PC-3 (cell line): ENCODE data around the gene ARHGAP23. TPM values are rescaled to one million over a fixed set of nuclear protein-coding genes. Genes with fewer than 3 reads are reported as not detected.

Experiments
- ATAC-seq: fragments of 200-7000 bp; cut with Tn5 transposase; 2 replicates; pipeline ENCODE4 v1.9.1; 2020; ENCODE audit warnings: mild to moderate bottlenecking, moderate library complexity
- BruUV-seq: library from RNA; stranded (reverse); fragments of 400-500 nt; replicated peaks from 2 replicates; lab custom pipeline; 2021; lab: Mats Ljungman, UMichigan
- CTCF ChIA-PET: fragments of 300-600 bp; sonication (Branson Sonifier 250); formaldehyde crosslinking; loops from one replicate; lab custom pipeline; 2022; ENCODE audit warnings: antibody characterized with exemption; lab: Charles Lee
- POLR2A ChIA-PET: fragments of 300-600 bp; sonication (Branson Sonifier 250); formaldehyde crosslinking; loops from one replicate; lab custom pipeline; 2022; ENCODE audit warnings: antibody characterized with exemption; ENCODE audit not compliant: unreplicated experiment; lab: Charles Lee
- DNase-seq: peaks from one replicate; pipeline ENCODE4 v3.0.0-alpha.2; 2015
- H2AFZ ChIP-seq: fragments of 300-600 bp; sonication (generic); 2 replicates; pipeline ENCODE4 v1.6.0; 2016; ENCODE audit warnings: antibody characterized with exemption, low read length
- H3F3A ChIP-seq: fragments of 300-600 bp; sonication (generic); one replicate; pipeline ENCODE4 v1.6.0; 2017; ENCODE audit warnings: antibody characterized with exemption, low read length, control low read depth, mild to moderate bottlenecking; ENCODE audit not compliant: unreplicated experiment
- H3K27ac ChIP-seq: fragments of 300-600 bp; sonication (generic); 2 replicates; pipeline ENCODE4 v1.5.1; 2016; ENCODE audit warnings: mild to moderate bottlenecking, low read length
- H3K27me3 ChIP-seq: fragments of 300-600 bp; sonication (generic); 2 replicates; pipeline ENCODE4 v1.6.1; 2016; ENCODE audit warnings: low read length, mixed read lengths
- H3K36me3 ChIP-seq: fragments of 300-600 bp; sonication (generic); 2 replicates; pipeline ENCODE4 v1.6.1; 2016; ENCODE audit warnings: low read depth, mixed run types, low read length, mixed read lengths
- H3K4me1 ChIP-seq: fragments of 300-600 bp; sonication (generic); 2 replicates; pipeline ENCODE4 v1.5.1; 2016; ENCODE audit warnings: low read length; ENCODE audit not compliant: insufficient read depth
- H3K4me2 ChIP-seq: fragments of 300-600 bp; sonication (generic); 2 replicates; pipeline ENCODE4 v1.6.0; 2016; ENCODE audit warnings: low read length
- H3K4me3 ChIP-seq: fragments of 300-600 bp; sonication (generic); 2 replicates; pipeline ENCODE4 v1.5.1; 2016; ENCODE audit warnings: mild to moderate bottlenecking, low read length, mixed read lengths
- H3K79me2 ChIP-seq: fragments of 300-600 bp; sonication (generic); 2 replicates; pipeline ENCODE4 v1.6.1; 2017; ENCODE audit warnings: low read length, mixed read lengths
- H3K9ac ChIP-seq: fragments of 300-600 bp; sonication (generic); 2 replicates; pipeline ENCODE4 v1.6.0; 2016; ENCODE audit warnings: mild to moderate bottlenecking, low read length
- H3K9me2 ChIP-seq: fragments of 300-600 bp; sonication (generic); replicated peaks from 2 replicates; pipeline ENCODE4 v1.6.1; 2016; ENCODE audit warnings: mixed run types, low read length, mixed read lengths
- H3K9me3 ChIP-seq: fragments of 300-600 bp; sonication (generic); 2 replicates; pipeline ENCODE4 v1.6.1; 2016; ENCODE audit warnings: low read length, mixed read lengths
- H4K20me1 ChIP-seq: fragments of 300-600 bp; sonication (generic); 2 replicates; pipeline ENCODE4 v1.6.1; 2016; ENCODE audit warnings: low read length, mixed read lengths
- EZH2 ChIP-seq: fragments of 300-600 bp; sonication (generic); IDR thresholded peaks from one replicate; pipeline ENCODE4 v1.6.1; 2017; ENCODE audit warnings: antibody characterized with exemption, mild to moderate bottlenecking, low read length; ENCODE audit not compliant: unreplicated experiment
- EZH2phosphoT487 ChIP-seq: fragments of 300-600 bp; sonication (generic); IDR thresholded peaks from 2 replicates; pipeline ENCODE4 v1.6.1; 2018; ENCODE audit warnings: mild to moderate bottlenecking, antibody characterized with exemption, low read length, borderline replicate concordance
- intact Hi-C: fragments of 100-400 bp; cut with micrococcal nuclease; formaldehyde crosslinking; loops from 2 replicates; pipeline ENCODE4 v1.9.0; 2023
- total RNA-seq: library from RNA; depleted of rRNA; stranded (reverse); fragments of >200 nt; gene quantifications from 2 replicates; pipeline ENCODE4 v1.2.3, GENCODE V29; 2014
- TF ChIP-seq, protein P1 (sequence below): fragments of 300-600 bp; sonication (generic); conservative IDR thresholded peaks from 2 replicates; pipeline ENCODE4 v1.5.1; 2017; ENCODE audit warnings: antibody characterized with exemption, low read depth, mild to moderate bottlenecking, low read length

Gene ARHGAP23
- total RNA-seq, 1 experiment from 2014 or later = 9.0 TPM

GRCh38 chr17:38417210-38417951, 10.9 kb upstream of the ARHGAP23 start:
- ATAC-seq (no peak), DNase-seq (no peak)
- no peak overlapping the region for H3K27ac ChIP-seq
- H3K9ac ChIP-seq = no peak overlapping the region
- CTCF ChIA-PET = interaction anchor here (0.7 kb wide), 1 partner anchor 68 kb away, joined by 4 read pairs; no protein-coding TSS in a partner anchor
- H3K27me3 ChIP-seq = peaks cover 11% of the 10 kb centered on the region
- 0 out of 2 replicates have a peak, but pooled peaks cover 3% of the 10 kb centered on the region for H3K4me1 ChIP-seq
- H3K4me2 ChIP-seq = no peak overlapping the region
- no peak overlapping the region for H2AFZ ChIP-seq
- TF ChIP-seq EZH2 (no peak), EZH2phosphoT487 (no peak)
- TF ChIP-seq, protein P1, sequence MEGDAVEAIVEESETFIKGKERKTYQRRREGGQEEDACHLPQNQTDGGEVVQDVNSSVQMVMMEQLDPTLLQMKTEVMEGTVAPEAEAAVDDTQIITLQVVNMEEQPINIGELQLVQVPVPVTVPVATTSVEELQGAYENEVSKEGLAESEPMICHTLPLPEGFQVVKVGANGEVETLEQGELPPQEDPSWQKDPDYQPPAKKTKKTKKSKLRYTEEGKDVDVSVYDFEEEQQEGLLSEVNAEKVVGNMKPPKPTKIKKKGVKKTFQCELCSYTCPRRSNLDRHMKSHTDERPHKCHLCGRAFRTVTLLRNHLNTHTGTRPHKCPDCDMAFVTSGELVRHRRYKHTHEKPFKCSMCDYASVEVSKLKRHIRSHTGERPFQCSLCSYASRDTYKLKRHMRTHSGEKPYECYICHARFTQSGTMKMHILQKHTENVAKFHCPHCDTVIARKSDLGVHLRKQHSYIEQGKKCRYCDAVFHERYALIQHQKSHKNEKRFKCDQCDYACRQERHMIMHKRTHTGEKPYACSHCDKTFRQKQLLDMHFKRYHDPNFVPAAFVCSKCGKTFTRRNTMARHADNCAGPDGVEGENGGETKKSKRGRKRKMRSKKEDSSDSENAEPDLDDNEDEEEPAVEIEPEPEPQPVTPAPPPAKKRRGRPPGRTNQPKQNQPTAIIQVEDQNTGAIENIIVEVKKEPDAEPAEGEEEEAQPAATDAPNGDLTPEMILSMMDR = no peak
- intact Hi-C loops = no loop called here
- no peaks in the 10 kb centered on the region for H3K9me3 ChIP-seq
- H4K20me1 ChIP-seq = no peaks in the 10 kb centered on the region
- no peaks in the 10 kb centered on the region for H3F3A ChIP-seq
- BruUV-seq = no TSS peak
- H3K4me3 ChIP-seq = no peak overlapping the region
- no peaks in the 10 kb centered on the region for H3K36me3 ChIP-seq
- H3K79me2 ChIP-seq = no peaks in the 10 kb centered on the region
- POLR2A ChIA-PET = no interaction called here
- H3K9me2 ChIP-seq = no peaks in the 10 kb centered on the region

GRCh38 chr17:38418062-38418692, 10.1 kb upstream of the ARHGAP23 start:
- intact Hi-C loops = no loop called here
- POLR2A ChIA-PET = no interaction called here
- no peak for DNase-seq

DNA sequence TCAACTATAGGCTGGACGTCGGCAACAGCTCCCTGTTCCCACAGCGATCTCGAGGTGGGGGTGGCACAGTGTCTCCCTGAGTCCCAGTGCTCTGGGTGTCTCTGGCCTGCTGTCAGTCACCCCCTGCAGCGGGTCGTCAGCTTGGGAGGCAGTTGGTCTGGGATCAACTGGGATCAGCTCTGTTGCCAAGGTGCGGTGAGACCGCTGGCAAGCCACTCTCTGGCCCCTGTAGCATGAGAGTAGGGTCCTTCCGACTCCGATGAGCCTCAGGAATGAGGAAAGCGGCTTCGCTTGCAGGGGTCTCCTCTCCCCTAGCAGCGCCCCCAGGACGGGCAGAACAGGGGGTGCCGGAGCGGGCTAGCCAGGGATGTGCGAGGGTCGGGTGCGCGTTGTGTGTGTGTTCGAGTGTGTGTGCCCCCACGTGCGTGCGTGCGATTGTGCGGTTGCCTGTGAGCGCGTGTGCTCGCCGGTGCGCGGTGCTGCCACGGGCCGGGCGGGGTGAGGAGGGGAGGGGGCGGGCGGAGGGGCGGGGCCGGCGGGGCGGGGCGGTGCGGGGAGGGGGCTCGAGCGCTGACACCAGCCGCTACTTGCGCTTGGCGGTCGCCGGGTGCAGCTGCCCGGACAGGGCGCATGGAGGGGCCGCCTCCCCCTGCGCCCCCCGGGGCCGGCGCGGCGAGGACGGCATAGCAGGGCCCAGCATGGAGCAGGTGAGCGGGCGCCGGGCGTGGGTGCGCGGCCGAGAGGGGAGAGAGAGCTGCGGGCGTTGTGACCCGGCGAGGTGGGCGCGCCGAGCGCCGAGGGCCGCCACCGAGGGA, 9.4 kb upstream of the ARHGAP23 start:
- no peaks in the 10 kb centered on the region for H3F3A ChIP-seq
- no peaks in the 10 kb centered on the region for H3K79me2 ChIP-seq
- TF ChIP-seq, protein P1 = no peak
- no peak for TF ChIP-seq EZH2phosphoT487
- TF ChIP-seq EZH2 = no peak
- intact Hi-C loops = no loop called here
- no peaks in the 10 kb centered on the region for H3K36me3 ChIP-seq
- H2AFZ ChIP-seq = no peak overlapping the region
- peaks cover 11% of the 10 kb centered on the region for H3K27me3 ChIP-seq
- DNase-seq (no peak), ATAC-seq (no peak)
- no peaks in the 10 kb centered on the region for H3K9me2 ChIP-seq
- H3K4me1 ChIP-seq = 0 out of 2 replicates have a peak, but pooled peaks cover 3% of the 10 kb centered on the region
- H4K20me1 ChIP-seq = no peaks in the 10 kb centered on the region
- ChIA-PET CTCF (interaction anchor here (0.6 kb wide), 2 partner anchors 90 to 139 kb away, joined by 3 read pairs; no protein-coding TSS in a partner anchor), POLR2A (no interaction called here)
- no TSS peak for BruUV-seq
- H3K27ac ChIP-seq = no peak overlapping the region
- 0 out of 2 replicates have a peak overlapping the region, but pooled peaks have one; percentile 26 for H3K4me2 ChIP-seq
- no peak overlapping the region for H3K9ac ChIP-seq
- H3K4me3 ChIP-seq = no peak overlapping the region
- no peaks in the 10 kb centered on the region for H3K9me3 ChIP-seq

More at GRCh38 chr17:38418062-38418692, 10.1 kb upstream of the ARHGAP23 start:
- ATAC-seq = no peak
- H3K4me2 ChIP-seq = no peak overlapping the region
- H3K9me2 ChIP-seq = no peaks in the 10 kb centered on the region
- H3K79me2 ChIP-seq = no peaks in the 10 kb centered on the region
- H3K27me3 ChIP-seq = peaks cover 11% of the 10 kb centered on the region
- H3K27ac ChIP-seq = no peak overlapping the region
- H3F3A ChIP-seq = no peaks in the 10 kb centered on the region
- no TSS peak for BruUV-seq
- H3K36me3 ChIP-seq = no peaks in the 10 kb centered on the region
- no peaks in the 10 kb centered on the region for H3K9me3 ChIP-seq
- 0 out of 2 replicates have a peak, but pooled peaks cover 3% of the 10 kb centered on the region for H3K4me1 ChIP-seq
- CTCF ChIA-PET = no interaction called here
- H3K9ac ChIP-seq = no peak overlapping the region
- H2AFZ ChIP-seq = no peak overlapping the region
- H3K4me3 ChIP-seq = no peak overlapping the region
- TF ChIP-seq EZH2 = no peak
- TF ChIP-seq EZH2phosphoT487 = no peak
- H4K20me1 ChIP-seq = no peaks in the 10 kb centered on the region
